ENCODE data around the gene KIF6. TPM values are rescaled to one million over a fixed set of nuclear protein-coding genes. Genes with fewer than 3 reads are reported as not detected.

Gene KIF6
- total and polyA plus RNA-seq, 2 of the 8 experiments (the other 6 are each of a cell fraction or from before 2014, with no cell fraction given): 0.53 to 0.65 TPM

DNA sequence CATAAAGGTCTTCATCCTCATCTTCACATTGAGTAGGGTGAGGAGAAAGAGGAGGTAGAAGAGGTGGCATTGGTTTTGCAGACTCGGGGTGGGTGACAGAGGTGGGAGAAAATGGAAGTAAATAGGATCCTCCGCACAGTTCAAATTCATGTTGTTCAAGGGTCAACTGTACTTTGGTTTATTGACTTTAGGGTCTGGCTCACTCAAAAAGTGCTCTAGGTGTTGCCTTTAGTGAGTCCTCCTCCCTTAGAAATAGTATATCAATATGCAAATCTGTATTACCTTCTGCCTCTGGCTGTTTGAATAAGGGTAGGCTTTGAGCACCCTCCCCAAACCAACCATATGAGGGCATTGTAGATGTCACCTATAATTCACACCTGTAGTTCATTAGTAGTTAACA is 54.7 kb downstream of the KIF6 start:
- Histone ChIP-seq H3K9ac (replicated peaks in 1 of 4; ENCODE audit: extremely low read depth in 1 of 4, low read depth in 3 of 4, low read length in 3 of 4) (no peak overlapping the region), H3K9me3 (ENCODE audit: insufficient read depth in 2 of 2, low read depth in 1 of 2, low read length in 1 of 2) (peaks cover 0 to 4% of the 10 kb centered on the region in 2 experiments; a peak in 2 of 4 replicates), H3K18ac (ENCODE audit: extremely low read depth, low read length) (no peak overlapping the region), H4K91ac (replicated peaks; ENCODE audit: insufficient read length, low read length) (no peak overlapping the region), H3K56ac (replicated peaks; ENCODE audit: insufficient read length, low read depth, low read length) (no peak overlapping the region), H2BK15ac (ENCODE audit: low read length) (no peak overlapping the region), H3K4me1 (replicated peaks in 1 of 4; ENCODE audit: control insufficient read depth in 3 of 4, insufficient read depth in 4 of 4, low read length in 3 of 4) (peaks cover 0 to 5% (median 1%) of the 10 kb centered on the region in 4 experiments; a peak in 4 of 7 replicates), H3K27ac (ENCODE audit: low read depth, low read length) (no peak overlapping the region), H3K14ac (ENCODE audit: insufficient read length) (no peak overlapping the region), H2BK12ac (ENCODE audit: low read depth, low read length) (no peak overlapping the region), H3K23me2 (ENCODE audit: low read depth, low read length) (no peaks in the 10 kb centered on the region), H4K20me1 (replicated peaks in 1 of 2; ENCODE audit: control insufficient read depth in 1 of 2, insufficient read depth in 2 of 2, low read length in 2 of 2) (no peaks in the 10 kb centered on the region), H4K8ac (ENCODE audit: extremely low read depth, insufficient read depth, low read length) (no peak overlapping the region), H3K79me2 (ENCODE audit: control insufficient read depth in 1 of 2, insufficient read depth in 2 of 2, low read length in 2 of 2) (no peaks in the 10 kb centered on the region), H4K5ac (ENCODE audit: insufficient read length, low read depth, low read length) (no peak overlapping the region), H2BK120ac (replicated peaks; ENCODE audit: low read depth, low read length) (no peak overlapping the region), H2BK20ac (ENCODE audit: low read length) (no peak overlapping the region), H2BK5ac (ENCODE audit: low read depth, low read length) (no peak overlapping the region), H2AK5ac (ENCODE audit: low read depth, low read length) (no peak overlapping the region), H3K36me3 (ENCODE audit: control insufficient read depth in 2 of 4, insufficient read depth in 4 of 4, low read length in 3 of 4) (peaks cover 0 to 3% (median 0%) of the 10 kb centered on the region in 4 experiments; a peak in 1 of 8 replicates), H3K4me3 (ENCODE audit: extremely low read depth in 1 of 4, insufficient read depth in 2 of 4, low read depth in 3 of 4, low read length in 4 of 4) (no peak overlapping the region), H3K4me2 (ENCODE audit: insufficient read depth in 1 of 2, low read depth in 2 of 2, low read length in 2 of 2) (no peak overlapping the region), H2AFZ (ENCODE audit: low read length) (no peak overlapping the region), H3K27me3 (replicated peaks in 1 of 4; ENCODE audit: control insufficient read depth in 3 of 4, extremely low read depth in 1 of 4, insufficient read depth in 3 of 4, low read length in 3 of 4) (no peaks in the 10 kb centered on the region), H3K4ac (replicated peaks; ENCODE audit: insufficient read length, low read depth, low read length) (no peak overlapping the region), H3K23ac (ENCODE audit: insufficient read length) (no peak overlapping the region), H3K79me1 (ENCODE audit: low read depth, low read length) (no peaks in the 10 kb centered on the region)
- ChIA-PET CTCF (ENCODE audit: partially characterized antibody) (interaction anchor here (1.0 to 1.8 kb wide), 2 partner anchors 10 to 234 kb away, joined by 3 to 6 read pairs; no protein-coding TSS in a partner anchor), POLR2A (ENCODE audit: partially characterized antibody) (no interaction called here)
- TF ChIP-seq NRF1 (IDR thresholded peaks at IDR 0.05; ENCODE audit: low read depth, low read length): no peak
- no peak for TF ChIP-seq TBP (IDR thresholded peaks at IDR 0.05; ENCODE audit: low read depth, low read length)
- FAIRE-seq: no peak
- 100% methylated on average over 2 of the region's 2 CpGs; no CpG with 5 or more reads in 1 of the 2 experiments for WGBS, 2 experiments (ENCODE audit: extremely low coverage in 1 of 2, insufficient coverage in 1 of 2, insufficient read length in 1 of 2, insufficient replicate concordance in 2 of 2, low coverage in 1 of 2, low lambda C conversion rate in 2 of 2, missing lambda C conversion rate in 1 of 2)
- DNase-seq (ENCODE audit: low read depth in 1 of 2, low spot score in 2 of 2): no peak

All from H1 (cell line).